GM18868 (cell line): ENCODE data around the gene PSMC5.

Source experiments
- ATAC-seq: cut with Tn5 transposase; IDR thresholded peaks from one replicate; pipeline ENCODE4 v1.9.1; 2021; ENCODE audit warnings: mild to moderate bottlenecking, moderate library complexity; ENCODE audit not compliant: unreplicated experiment

The PSMC5 gene

GRCh38 chr17:63820963-63821561, 6.2 kb upstream of the PSMC5 start:
- ATAC-seq = no peak

GRCh38 chr17:63821804-63822203, 5.4 kb upstream of the PSMC5 start:
- no peak for ATAC-seq

- ATAC-seq = no peak
Observed at GRCh38 chr17:63822537-63822936, 4.7 kb upstream of the PSMC5 start.

- no peak for ATAC-seq
Observed at GRCh38 chr17:63823659-63824331, 3.4 kb upstream of the PSMC5 start.

- ATAC-seq = no peak
Observed at GRCh38 chr17:63824362-63824761, 2.9 kb upstream of the PSMC5 start.

- ATAC-seq = no peak
Observed at GRCh38 chr17:63826468-63827001, 696 bp upstream of the PSMC5 start.

- ATAC-seq = no peak
Observed at GRCh38 chr17:63827801-63828221, 580 bp downstream of the PSMC5 start.

- ATAC-seq = no peak
Observed at GRCh38 chr17:63828936-63829335, 1.7 kb downstream of the PSMC5 start.

- ATAC-seq = no peak
Observed at GRCh38 chr17:63830278-63830677, 3.0 kb downstream of the PSMC5 start.

GRCh38 chr17:63830904-63831491, 3.8 kb downstream of the PSMC5 start:
- ATAC-seq = no peak

- no peak for ATAC-seq
Observed at GRCh38 chr17:63831505-63831904, 4.3 kb downstream of the PSMC5 start.

- ATAC-seq = no peak
Observed at GRCh38 chr17:63832014-63832413, 4.8 kb downstream of the PSMC5 start.

- no peak for ATAC-seq
Observed at GRCh38 chr17:63832455-63832854, 5.2 kb downstream of the PSMC5 start.

- no peak for ATAC-seq
Observed at GRCh38 chr17:63833026-63833740, 6.0 kb downstream of the PSMC5 start.

- ATAC-seq = no peak
Observed at GRCh38 chr17:63833741-63834373, 6.6 kb downstream of the PSMC5 start.

- peak; percentile 72 for ATAC-seq
Observed at GRCh38 chr17:63834431-63835166, 7.4 kb downstream of the PSMC5 start.

- no peak for ATAC-seq
Observed at GRCh38 chr17:63835167-63835720, 8.0 kb downstream of the PSMC5 start.

GRCh38 chr17:63836811-63837210, 9.6 kb downstream of the PSMC5 start:
- no peak for ATAC-seq

GRCh38 chr17:63837480-63837879, 10.2 kb downstream of the PSMC5 start:
- ATAC-seq = no peak

- no peak for ATAC-seq
Observed at GRCh38 chr17:63837962-63838600, 10.8 kb downstream of the PSMC5 start.
